ENCODE measurements around the gene SLCO1A2.

DNA sequence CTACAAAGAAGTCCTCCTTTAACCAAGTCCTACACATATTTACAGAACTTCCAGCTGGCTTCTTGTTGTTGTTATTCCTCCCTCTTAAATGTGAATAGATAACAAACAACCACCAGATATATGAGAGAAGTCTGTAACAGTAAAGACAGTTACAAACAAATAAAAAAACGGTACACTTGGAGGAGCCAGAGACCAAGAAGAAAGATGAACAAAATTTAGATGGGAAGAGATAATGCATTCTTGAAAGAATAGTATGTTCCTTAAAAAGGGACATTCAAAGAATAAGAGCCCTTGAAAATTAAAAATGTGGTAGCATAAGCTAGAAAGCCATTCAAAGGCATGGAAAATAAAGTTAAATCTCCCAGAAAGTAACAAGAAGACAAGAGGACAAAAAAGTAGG is 25.9 kb downstream of the SLCO1A2 start:
- TF ChIP-seq, protein P1, sequence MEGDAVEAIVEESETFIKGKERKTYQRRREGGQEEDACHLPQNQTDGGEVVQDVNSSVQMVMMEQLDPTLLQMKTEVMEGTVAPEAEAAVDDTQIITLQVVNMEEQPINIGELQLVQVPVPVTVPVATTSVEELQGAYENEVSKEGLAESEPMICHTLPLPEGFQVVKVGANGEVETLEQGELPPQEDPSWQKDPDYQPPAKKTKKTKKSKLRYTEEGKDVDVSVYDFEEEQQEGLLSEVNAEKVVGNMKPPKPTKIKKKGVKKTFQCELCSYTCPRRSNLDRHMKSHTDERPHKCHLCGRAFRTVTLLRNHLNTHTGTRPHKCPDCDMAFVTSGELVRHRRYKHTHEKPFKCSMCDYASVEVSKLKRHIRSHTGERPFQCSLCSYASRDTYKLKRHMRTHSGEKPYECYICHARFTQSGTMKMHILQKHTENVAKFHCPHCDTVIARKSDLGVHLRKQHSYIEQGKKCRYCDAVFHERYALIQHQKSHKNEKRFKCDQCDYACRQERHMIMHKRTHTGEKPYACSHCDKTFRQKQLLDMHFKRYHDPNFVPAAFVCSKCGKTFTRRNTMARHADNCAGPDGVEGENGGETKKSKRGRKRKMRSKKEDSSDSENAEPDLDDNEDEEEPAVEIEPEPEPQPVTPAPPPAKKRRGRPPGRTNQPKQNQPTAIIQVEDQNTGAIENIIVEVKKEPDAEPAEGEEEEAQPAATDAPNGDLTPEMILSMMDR (IDR thresholded peaks at IDR 0.05; ENCODE audit: low read depth, low read length) = no peak
- TF ChIP-seq EZH2phosphoT487 (IDR thresholded peaks at IDR 0.05; ENCODE audit: low read depth) = no peak
